ENCODE measurements around the gene LFNG. TPM values are rescaled to one million over a fixed set of nuclear protein-coding genes. Genes with fewer than 3 reads are reported as not detected.
"Not testable (repeated sequence)": the region's sequence is repeated elsewhere in the genome, so short reads cannot be mapped to it uniquely, and the experiment has no call there.

The LFNG gene
- total RNA-seq, 1 experiment from 2014 or later, result 38.1 TPM

GRCh38 chr7:2530994-2531795 is 11.6 kb downstream of the LFNG start:
- in situ Hi-C loops (cut with HindIII; ENCODE audit: low pct_unique_long_range_greater_than_20kb, low sequenced_read_pairs); CTCF ChIA-PET; BruUV-seq (replicated peaks); H3K4me3 ChIP-seq (ENCODE audit: low read depth in 2 of 2, low read length in 2 of 2); H3K9me3 ChIP-seq (ENCODE audit: control insufficient read depth, insufficient read depth, low read depth, low read length); intact Hi-C loops (cut with micrococcal nuclease; ENCODE audit: unreplicated experiment); H3K27me3 ChIP-seq (ENCODE audit: control insufficient read depth, insufficient read depth, low read length); DNase-seq (ENCODE audit: low read depth, low spot score); H3K36me3 ChIP-seq (ENCODE audit: control insufficient read depth, insufficient read depth, low read length); ATAC-seq: not testable (repeated sequence)
- Histone ChIP-seq H3K27ac (ENCODE audit: low read length) (peak overlapping the region; percentile 85), H3K4me1 (ENCODE audit: control insufficient read depth, insufficient read depth, low read length) (peaks cover 49% of the 10 kb centered on the region)
- peak; percentile 33; the same call in 1 of the 2 replicates for TF ChIP-seq POLR2AphosphoS5 (IDR thresholded peaks at IDR 0.05; ENCODE audit: low read depth, low read length)
- 0 out of 2 replicates have a peak, but pooled peaks have one; percentile 32 for TF ChIP-seq SIN3A (IDR thresholded peaks at IDR 0.05; ENCODE audit: borderline replicate concordance, insufficient read depth, low read depth, low read length)
- POLR2A ChIA-PET, result interaction anchor here (0.6 kb wide), 1 partner anchor 9 kb away, joined by 4 read pairs; no protein-coding TSS in a partner anchor

GRCh38 chr7:2531796-2532110 is 12.2 kb downstream of the LFNG start:
- POLR2A ChIA-PET; DNase-seq (ENCODE audit: low read depth, low spot score); ATAC-seq; CTCF ChIA-PET; H3K36me3 ChIP-seq (ENCODE audit: control insufficient read depth, insufficient read depth, low read length); H3K4me3 ChIP-seq (ENCODE audit: low read depth in 2 of 2, low read length in 2 of 2); BruUV-seq (replicated peaks); H3K9me3 ChIP-seq (ENCODE audit: control insufficient read depth, insufficient read depth, low read depth, low read length); H3K27me3 ChIP-seq (ENCODE audit: control insufficient read depth, insufficient read depth, low read length); in situ Hi-C loops (cut with HindIII; ENCODE audit: low pct_unique_long_range_greater_than_20kb, low sequenced_read_pairs); H3K27ac ChIP-seq (ENCODE audit: low read length); intact Hi-C loops (cut with micrococcal nuclease; ENCODE audit: unreplicated experiment): not testable (repeated sequence)
- peaks cover 44% of the 10 kb centered on the region for H3K4me1 ChIP-seq (ENCODE audit: control insufficient read depth, insufficient read depth, low read length)

GRCh38 chr7:2532199-2532772 is 12.7 kb downstream of the LFNG start:
- POLR2A ChIA-PET; BruUV-seq (replicated peaks); ATAC-seq: not testable (repeated sequence)

GRCh38 chr7:2532816-2533215 is 13.2 kb downstream of the LFNG start:
- CTCF ChIA-PET; H3K27me3 ChIP-seq (ENCODE audit: control insufficient read depth, insufficient read depth, low read length); ATAC-seq; H3K9me3 ChIP-seq (ENCODE audit: control insufficient read depth, insufficient read depth, low read depth, low read length); POLR2A ChIA-PET; BruUV-seq (replicated peaks); H3K4me3 ChIP-seq (ENCODE audit: low read depth in 2 of 2, low read length in 2 of 2); H3K36me3 ChIP-seq (ENCODE audit: control insufficient read depth, insufficient read depth, low read length); H3K27ac ChIP-seq (ENCODE audit: low read length); in situ Hi-C loops (cut with HindIII; ENCODE audit: low pct_unique_long_range_greater_than_20kb, low sequenced_read_pairs); DNase-seq (ENCODE audit: low read depth, low spot score); intact Hi-C loops (cut with micrococcal nuclease; ENCODE audit: unreplicated experiment): not testable (repeated sequence)
- peaks cover 34% of the 10 kb centered on the region for H3K4me1 ChIP-seq (ENCODE audit: control insufficient read depth, insufficient read depth, low read length)

More at GRCh38 chr7:2532199-2532772, 12.7 kb downstream of the LFNG start:
- peaks cover 39% of the 10 kb centered on the region for H3K4me1 ChIP-seq (ENCODE audit: control insufficient read depth, insufficient read depth, low read length)
- intact Hi-C loops (cut with micrococcal nuclease; ENCODE audit: unreplicated experiment); H3K27me3 ChIP-seq (ENCODE audit: control insufficient read depth, insufficient read depth, low read length); DNase-seq (ENCODE audit: low read depth, low spot score); CTCF ChIA-PET; H3K27ac ChIP-seq (ENCODE audit: low read length); H3K36me3 ChIP-seq (ENCODE audit: control insufficient read depth, insufficient read depth, low read length); in situ Hi-C loops (cut with HindIII; ENCODE audit: low pct_unique_long_range_greater_than_20kb, low sequenced_read_pairs); H3K4me3 ChIP-seq (ENCODE audit: low read depth in 2 of 2, low read length in 2 of 2); H3K9me3 ChIP-seq (ENCODE audit: control insufficient read depth, insufficient read depth, low read depth, low read length): not testable (repeated sequence)

DNA sequence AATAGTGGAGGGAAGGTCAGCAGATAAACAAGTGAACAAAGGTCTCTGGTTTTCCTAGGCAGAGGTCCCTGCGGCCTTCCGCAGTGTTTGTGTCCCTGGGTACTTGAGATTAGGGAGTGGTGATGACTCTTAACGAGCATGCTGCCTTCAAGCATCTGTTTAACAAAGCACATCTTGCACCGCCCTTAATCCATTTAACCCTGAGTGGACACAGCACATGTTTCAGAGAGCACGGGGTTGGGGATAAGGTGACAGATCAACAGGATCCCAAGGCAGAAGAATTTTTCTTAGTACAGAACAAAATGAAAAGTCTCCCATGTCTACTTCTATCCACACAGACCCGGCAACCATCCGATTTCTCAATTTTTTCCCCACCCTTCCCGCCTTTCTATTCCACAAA is 14.0 kb downstream of the LFNG start:
- TSS peak; percentile 91 for BruUV-seq (replicated peaks)
- POLR2A ChIA-PET, CTCF ChIA-PET: not testable (repeated sequence)

GRCh38 chr7:2534214-2534613 is 14.6 kb downstream of the LFNG start:
- H3K4me3 ChIP-seq (ENCODE audit: low read depth in 2 of 2, low read length in 2 of 2); in situ Hi-C loops (cut with HindIII; ENCODE audit: low pct_unique_long_range_greater_than_20kb, low sequenced_read_pairs); H3K27me3 ChIP-seq (ENCODE audit: control insufficient read depth, insufficient read depth, low read length); DNase-seq (ENCODE audit: low read depth, low spot score); BruUV-seq (replicated peaks); CTCF ChIA-PET; H3K9me3 ChIP-seq (ENCODE audit: control insufficient read depth, insufficient read depth, low read depth, low read length); intact Hi-C loops (cut with micrococcal nuclease; ENCODE audit: unreplicated experiment); H3K27ac ChIP-seq (ENCODE audit: low read length); ATAC-seq; POLR2A ChIA-PET; H3K36me3 ChIP-seq (ENCODE audit: control insufficient read depth, insufficient read depth, low read length): not testable (repeated sequence)
- H3K4me1 ChIP-seq (ENCODE audit: control insufficient read depth, insufficient read depth, low read length), result peaks cover 20% of the 10 kb centered on the region

More for the DNA sequence above, 14.0 kb downstream of the LFNG start:
- H3K4me1 ChIP-seq (ENCODE audit: control insufficient read depth, insufficient read depth, low read length), result peaks cover 26% of the 10 kb centered on the region
- in situ Hi-C loops (cut with HindIII; ENCODE audit: low pct_unique_long_range_greater_than_20kb, low sequenced_read_pairs); DNase-seq (ENCODE audit: low read depth, low spot score); H3K27me3 ChIP-seq (ENCODE audit: control insufficient read depth, insufficient read depth, low read length); intact Hi-C loops (cut with micrococcal nuclease; ENCODE audit: unreplicated experiment); H3K9me3 ChIP-seq (ENCODE audit: control insufficient read depth, insufficient read depth, low read depth, low read length); H3K36me3 ChIP-seq (ENCODE audit: control insufficient read depth, insufficient read depth, low read length); ATAC-seq; H3K4me3 ChIP-seq (ENCODE audit: low read depth in 2 of 2, low read length in 2 of 2); H3K27ac ChIP-seq (ENCODE audit: low read length): not testable (repeated sequence)
